Suprapubic skin (tissue), 4 donors: ENCODE results near the gene LDHAL6B. TPM values are rescaled to one million over a fixed set of nuclear protein-coding genes. Genes with fewer than 3 reads are reported as not detected.

Source experiments
- DNase-seq, 2 donors: peaks; one replicate each; pipeline ENCODE4 v3.0.0-alpha.2; 2019; ENCODE audit warnings: low spot score in 2 of 2
- H3K27ac ChIP-seq: fragments of 200-600 bp; sonication (generic); one replicate; pipeline ENCODE4 v1.5.1; 2019
- H3K27me3 ChIP-seq: fragments of 200-600 bp; sonication (generic); one replicate; pipeline ENCODE4 v1.5.1; 2019
- H3K36me3 ChIP-seq: fragments of 200-600 bp; sonication (generic); one replicate; pipeline ENCODE4 v1.5.1; 2019
- H3K4me1 ChIP-seq: fragments of 200-600 bp; sonication (generic); one replicate; pipeline ENCODE4 v1.5.1; 2019
- H3K4me3 ChIP-seq: fragments of 200-600 bp; sonication (generic); one replicate; pipeline ENCODE4 v1.5.1; 2019; ENCODE audit warnings: mild to moderate bottlenecking
- H3K9me3 ChIP-seq: fragments of 200-600 bp; sonication (generic); one replicate; pipeline ENCODE4 v1.5.1; 2019
- CTCF ChIP-seq, 2 donors: fragments of 200-600 bp in 1 of 2; fragments of 450-650 bp in 1 of 2; sonication (generic) in 1 of 2; IDR thresholded peaks; one replicate each; pipeline ENCODE4 v1.5.1; 2016 to 2019; ENCODE audit warnings: antibody characterized with exemption in 2 of 2, mild to moderate bottlenecking in 1 of 2, moderate library complexity in 1 of 2
- EP300 ChIP-seq: sonication (generic); formaldehyde crosslinking; IDR thresholded peaks from one replicate; pipeline ENCODE4 v1.6.1; 2017; ENCODE audit warnings: antibody characterized with exemption
- POLR2A ChIP-seq, 2 donors: fragments of 450-650 bp; IDR thresholded peaks; one replicate each; pipeline ENCODE4 v1.6.1; 2017; ENCODE audit warnings: antibody characterized with exemption in 2 of 2, mild to moderate bottlenecking in 2 of 2, moderate library complexity in 2 of 2
- POLR2AphosphoS5 ChIP-seq, 3 donors: sonication (generic); formaldehyde crosslinking; IDR thresholded peaks; one replicate each; pipeline ENCODE4 v1.6.1; 2017; ENCODE audit warnings: antibody characterized with exemption in 3 of 3
- WGBS: methylation state at CpG from one replicate; pipeline ENCODE4 v1.1.5; 2018; 5-methylcytosine and 5-hydroxymethylcytosine counted together
- total RNA-seq, 4 donors: library from RNA; depleted of rRNA; stranded (reverse); fragments of >200 nt; gene quantifications; one replicate each; pipeline ENCODE4 v1.1.0, GENCODE V29; 2016

The LDHAL6B gene
- total RNA-seq, 4 donors from 2014 or later, result not detected

- Histone ChIP-seq H3K4me1 (peaks cover 54% of the 10 kb centered on the region), H3K27me3 (no peaks in the 10 kb centered on the region), H3K36me3 (peaks cover 5% of the 10 kb centered on the region), H3K27ac (peak overlapping the region; percentile 73), H3K9me3 (no peaks in the 10 kb centered on the region), H3K4me3 (no peak overlapping the region)
- WGBS, result 68% methylated on average over 12 of the region's 12 CpGs
- no peak for DNase-seq
- TF ChIP-seq EP300 (no peak), POLR2A (IDR thresholded peaks at IDR 0.05) (no peak), CTCF (IDR thresholded peaks at IDR 0.05) (no peak), POLR2AphosphoS5 (IDR thresholded peaks at IDR 0.05) (no peak)
Measured at GRCh38 chr15:59174151-59174834, 32.4 kb upstream of the LDHAL6B start.

- H3K27ac ChIP-seq, result peak overlapping the region; percentile 73
- H3K9me3 ChIP-seq, result no peaks in the 10 kb centered on the region
- H3K4me1 ChIP-seq, result peaks cover 48% of the 10 kb centered on the region
- WGBS, result 28% methylated on average over 10 of the region's 10 CpGs
- peak in 1 of 2 donors; percentile 78 for DNase-seq
- H3K4me3 ChIP-seq, result no peak overlapping the region
- H3K36me3 ChIP-seq, result peaks cover 5% of the 10 kb centered on the region
- peak; percentile 43 to 64 for TF ChIP-seq CTCF (IDR thresholded peaks at IDR 0.05)
- no peak for TF ChIP-seq POLR2AphosphoS5 (IDR thresholded peaks at IDR 0.05)
- TF ChIP-seq POLR2A (IDR thresholded peaks at IDR 0.05), result no peak
- no peaks in the 10 kb centered on the region for H3K27me3 ChIP-seq
Measured at GRCh38 chr15:59174835-59175831, 31.5 kb upstream of the LDHAL6B start.

GRCh38 chr15:59176653-59177316 is 29.9 kb upstream of the LDHAL6B start:
- Histone ChIP-seq H3K27ac (peak overlapping the region; percentile 16), H3K36me3 (peaks cover 14% of the 10 kb centered on the region), H3K9me3 (peaks cover 6% of the 10 kb centered on the region), H3K4me3 (no peak overlapping the region), H3K4me1 (peaks cover 31% of the 10 kb centered on the region), H3K27me3 (no peaks in the 10 kb centered on the region)
- WGBS, result 86% methylated on average over 9 of the region's 9 CpGs
- no peak for TF ChIP-seq POLR2A (IDR thresholded peaks at IDR 0.05)
- TF ChIP-seq CTCF (IDR thresholded peaks at IDR 0.05), result no peak
- no peak for TF ChIP-seq EP300
- no peak for TF ChIP-seq POLR2AphosphoS5 (IDR thresholded peaks at IDR 0.05)
- DNase-seq, result peak in 1 of 2 donors; percentile 16

GRCh38 chr15:59177317-59177660 is 29.4 kb upstream of the LDHAL6B start:
- TF ChIP-seq POLR2AphosphoS5 (IDR thresholded peaks at IDR 0.05) (no peak), EP300 (no peak)
- Histone ChIP-seq H3K4me1 (peaks cover 30% of the 10 kb centered on the region), H3K4me3 (no peak overlapping the region), H3K9me3 (peaks cover 8% of the 10 kb centered on the region), H3K27ac (peak overlapping the region; percentile 55), H3K27me3 (no peaks in the 10 kb centered on the region), H3K36me3 (peaks cover 18% of the 10 kb centered on the region)
- 88% methylated on average over 4 of the region's 4 CpGs for WGBS
- DNase-seq, result no peak

- Histone ChIP-seq H3K27me3 (no peaks in the 10 kb centered on the region), H3K27ac (no peak overlapping the region), H3K4me3 (no peak overlapping the region), H3K36me3 (peaks cover 18% of the 10 kb centered on the region), H3K9me3 (peaks cover 8% of the 10 kb centered on the region), H3K4me1 (peaks cover 30% of the 10 kb centered on the region)
- no peak for TF ChIP-seq POLR2AphosphoS5 (IDR thresholded peaks at IDR 0.05)
- TF ChIP-seq CTCF (IDR thresholded peaks at IDR 0.05), result no peak
- no peak for TF ChIP-seq POLR2A (IDR thresholded peaks at IDR 0.05)
- TF ChIP-seq EP300, result no peak
- 92% methylated on average over 15 of the region's 16 CpGs for WGBS
- DNase-seq, result peak in 1 of 2 donors; percentile 44
Measured at GRCh38 chr15:59178151-59178695, 28.4 kb upstream of the LDHAL6B start.
